Measurements from ENCODE around the gene FAM151B.

GRCh38 chr5:80559244-80559643 is 71.3 kb downstream of the FAM151B start:
- TF ChIP-seq CTCF (conservative IDR thresholded peaks at IDR 0.05; ENCODE audit: low read depth in 2 of 2) (no peak), CREB1 (CRISPR knock-in tag; IDR thresholded peaks at IDR 0.05; ENCODE audit: low read depth) (no peak), POLR2AphosphoS5 (IDR thresholded peaks at IDR 0.05; ENCODE audit: low read depth) (no peak), ETS1 (IDR thresholded peaks at IDR 0.05) (no peak), EZH2 (IDR thresholded peaks at IDR 0.05; ENCODE audit: low read depth, unreplicated experiment) (no peak), EZH2phosphoT487 (IDR thresholded peaks at IDR 0.05; ENCODE audit: unreplicated experiment) (no peak), JUNB (IDR thresholded peaks at IDR 0.05; ENCODE audit: unreplicated experiment) (no peak), NANOG (IDR thresholded peaks at IDR 0.05; ENCODE audit: borderline replicate concordance) (no peak), ZNF331 (CRISPR knock-in tag; IDR thresholded peaks at IDR 0.05; ENCODE audit: low read depth) (no peak)

Data from GM23338 (cell line).